Activated CD8-positive, alpha-beta memory T cell treated with anti-CD3 and anti-CD28 coated beads, Interleukin-2, amount 10 ng/mL, durations not matched to agents 7 days and 5 days (primary cell): Measurements from ENCODE around the gene GLIPR2. TPM values are rescaled to one million over a fixed set of nuclear protein-coding genes. Genes with fewer than 3 reads are reported as not detected.
A peak's percentile ranks its signal among the peaks of the same experiment; 100 is the strongest.

Experiments
- ATAC-seq: fragments of 150-1000 bp; cut with Tn5 transposase; one replicate; pipeline ENCODE4 v1.10.0; 2021; ENCODE audit warnings: moderate library complexity
- CTCF ChIA-PET: fragments of 350-600 bp; sonication (Branson Sonifier 250); formaldehyde crosslinking; loops from one replicate; lab custom pipeline; 2021; ENCODE audit warnings: antibody characterized with exemption; lab: Charles Lee
- DNase-seq: peaks from one replicate; pipeline ENCODE4 v3.0.0-alpha.2; 2020
- H3K27ac Mint-ChIP-seq: one replicate; pipeline ENCODE4 v1.8.0; 2021; ENCODE audit warnings: mild to moderate bottlenecking, mixed read lengths
- H3K27me3 Mint-ChIP-seq: one replicate; pipeline ENCODE4 v1.8.0; 2021; ENCODE audit warnings: mixed read lengths
- H3K36me3 Mint-ChIP-seq: one replicate; pipeline ENCODE4 v1.8.0; 2021; ENCODE audit warnings: mild to moderate bottlenecking, mixed read lengths
- H3K4me1 Mint-ChIP-seq: one replicate; pipeline ENCODE4 v1.8.0; 2021; ENCODE audit warnings: mixed read lengths
- H3K4me3 Mint-ChIP-seq: one replicate; pipeline ENCODE4 v1.8.0; 2021; ENCODE audit warnings: mild to moderate bottlenecking, moderate library complexity, mixed read lengths
- H3K9me3 Mint-ChIP-seq: one replicate; pipeline ENCODE4 v1.8.0; 2022; ENCODE audit warnings: low read depth, mixed read lengths
- total RNA-seq, 2 experiments: library from RNA; stranded (reverse); gene quantifications; one replicate each; pipeline ENCODE4 v1.2.3, GENCODE V29; 2021

The GLIPR2 gene
- total RNA-seq, 2 experiments from 2014 or later: 28.4 to 49.8 TPM

DNA sequence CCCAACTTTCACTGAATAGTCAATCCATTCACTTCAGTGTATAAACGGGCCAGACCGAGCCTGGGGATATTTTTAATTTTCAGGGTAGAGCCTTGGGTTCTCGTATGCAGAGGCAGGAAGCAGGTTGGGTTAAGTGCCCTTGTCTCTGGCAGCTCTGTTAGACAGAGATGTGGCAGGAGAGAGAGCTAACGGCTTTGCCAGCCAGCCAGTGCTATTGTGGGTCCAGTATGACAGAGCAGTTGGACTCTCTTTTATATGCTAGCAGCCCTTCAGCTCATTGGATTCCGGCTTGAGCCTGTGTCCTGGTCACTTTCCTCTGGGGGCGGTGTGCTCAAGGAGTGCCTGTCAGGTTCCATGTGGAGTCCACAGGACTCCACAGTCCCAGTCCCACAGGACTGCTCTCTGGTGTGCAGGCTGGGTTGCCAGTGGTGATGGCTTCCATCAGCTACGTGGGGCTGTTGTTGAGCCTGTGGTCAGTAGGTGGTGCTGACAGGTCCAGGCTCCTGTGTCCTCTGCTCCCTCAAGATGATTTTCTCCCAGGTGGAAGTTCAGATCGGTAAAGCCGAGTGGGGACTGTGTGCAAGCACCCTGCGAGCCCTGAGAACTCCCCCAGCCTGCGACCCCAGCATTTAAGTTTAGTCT lies 68.5 kb downstream of the GLIPR2 start:
- H3K27ac Mint-ChIP-seq: peak overlapping the region; percentile 35
- H3K4me1 Mint-ChIP-seq: peaks cover 53% of the 10 kb centered on the region
- DNase-seq: no peak
- no peaks in the 10 kb centered on the region for H3K27me3 Mint-ChIP-seq
- no peak overlapping the region for H3K4me3 Mint-ChIP-seq
- CTCF ChIA-PET: interaction anchor here (1.3 to 2.1 kb wide), 4 partner anchors 8 to 102 kb away, joined by 3 to 7 read pairs (median 5); partner anchors contain the start of gene CLTA
- ATAC-seq: no peak
- peaks cover 77% of the 10 kb centered on the region for H3K36me3 Mint-ChIP-seq
- no peaks in the 10 kb centered on the region for H3K9me3 Mint-ChIP-seq

DNA sequence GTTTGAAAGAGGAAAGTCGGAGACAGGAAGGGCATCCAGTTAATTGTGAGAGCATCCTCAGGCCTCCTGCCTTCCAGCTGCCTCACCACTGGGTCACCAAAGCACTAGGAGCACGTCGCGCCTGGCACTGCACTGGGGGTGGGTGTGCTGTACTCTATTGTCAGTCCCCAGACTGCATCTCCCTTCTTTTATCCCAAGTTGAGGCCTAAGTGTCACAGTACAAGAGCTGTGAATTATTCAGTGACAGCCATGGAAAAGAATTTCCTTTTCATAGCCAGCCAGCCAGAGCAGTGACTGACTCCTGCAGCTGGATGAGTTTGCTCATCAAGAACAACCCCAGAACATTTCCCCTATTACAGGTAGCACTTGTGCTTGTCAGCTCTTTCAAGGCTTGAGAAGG lies 70.5 kb downstream of the GLIPR2 start:
- H3K4me3 Mint-ChIP-seq: no peak overlapping the region
- DNase-seq (no peak), ATAC-seq (no peak)
- no peaks in the 10 kb centered on the region for H3K9me3 Mint-ChIP-seq
- CTCF ChIA-PET: interaction anchor here (0.6 to 0.9 kb wide), 3 partner anchors 13 to 104 kb away, joined by 3 read pairs; no protein-coding TSS in a partner anchor
- H3K4me1 Mint-ChIP-seq: peaks cover 57% of the 10 kb centered on the region
- H3K27ac Mint-ChIP-seq: peak overlapping the region; percentile 74
- H3K36me3 Mint-ChIP-seq: peaks cover 77% of the 10 kb centered on the region
- H3K27me3 Mint-ChIP-seq: no peaks in the 10 kb centered on the region

DNA sequence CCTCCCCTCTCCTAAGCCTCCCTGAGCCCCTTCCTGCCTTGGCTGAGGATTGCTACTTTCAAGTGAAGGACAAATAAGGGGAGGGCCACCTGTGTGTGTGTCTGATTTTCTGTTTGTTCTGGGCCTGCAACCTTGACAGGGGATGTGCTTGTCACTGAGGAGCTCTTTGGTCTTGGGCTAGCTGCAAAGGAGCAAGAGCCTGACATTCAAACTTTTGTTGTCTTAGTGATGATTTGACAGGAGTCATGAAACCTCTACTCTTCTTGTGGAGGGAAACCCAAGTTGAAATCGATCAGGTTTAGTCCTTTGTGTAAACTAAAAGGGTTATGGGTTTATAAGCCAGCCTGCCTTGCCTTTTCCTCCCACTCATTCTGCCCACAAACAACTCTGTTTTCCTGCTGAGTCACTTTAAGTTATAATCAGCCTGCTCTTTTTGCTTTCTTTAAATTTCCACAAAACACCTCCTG lies 71.0 kb downstream of the GLIPR2 start:
- Mint-ChIP-seq H3K27me3 (no peaks in the 10 kb centered on the region), H3K4me1 (peaks cover 58% of the 10 kb centered on the region), H3K4me3 (no peak overlapping the region), H3K27ac (peak overlapping the region; percentile 74), H3K36me3 (peaks cover 74% of the 10 kb centered on the region), H3K9me3 (no peaks in the 10 kb centered on the region)
- peak; percentile 50 for ATAC-seq
- CTCF ChIA-PET: interaction anchor here (0.6 to 0.9 kb wide), 5 partner anchors 14 to 104 kb away, joined by 3 read pairs; no protein-coding TSS in a partner anchor
- DNase-seq: no peak

GRCh38 chr9:36208521-36209253 lies 72.2 kb downstream of the GLIPR2 start:
- ATAC-seq (no peak), DNase-seq (no peak)
- CTCF ChIA-PET: no interaction called here
- peak overlapping the region; percentile 74 for H3K27ac Mint-ChIP-seq
- peaks cover 73% of the 10 kb centered on the region for H3K36me3 Mint-ChIP-seq
- peaks cover 68% of the 10 kb centered on the region for H3K4me1 Mint-ChIP-seq
- no peaks in the 10 kb centered on the region for H3K9me3 Mint-ChIP-seq
- no peak overlapping the region for H3K4me3 Mint-ChIP-seq
- H3K27me3 Mint-ChIP-seq: no peaks in the 10 kb centered on the region

DNA sequence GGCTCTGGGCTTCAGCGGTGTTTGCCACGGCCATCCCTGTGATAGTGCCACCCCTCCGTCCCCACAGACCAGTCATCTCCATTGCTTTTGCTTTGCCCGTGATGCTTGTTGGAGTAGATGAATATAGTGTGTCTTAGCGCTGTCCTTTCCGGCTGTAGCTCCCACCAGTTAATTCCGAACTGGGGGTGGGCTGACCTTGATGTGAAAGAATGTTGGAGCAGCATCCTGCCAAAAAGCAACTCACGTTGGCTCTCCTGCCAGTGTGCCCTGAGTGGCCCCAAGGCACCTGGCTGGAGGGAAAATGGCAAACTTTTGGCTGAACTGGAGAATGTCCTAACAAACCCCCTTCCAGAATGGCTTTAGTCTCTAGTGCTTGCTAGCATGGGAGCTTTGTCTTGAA lies 74.2 kb downstream of the GLIPR2 start:
- Mint-ChIP-seq H3K9me3 (no peaks in the 10 kb centered on the region), H3K4me1 (peaks cover 65% of the 10 kb centered on the region), H3K27ac (peak overlapping the region; percentile 3), H3K4me3 (no peak overlapping the region), H3K36me3 (peaks cover 68% of the 10 kb centered on the region), H3K27me3 (no peaks in the 10 kb centered on the region)
- CTCF ChIA-PET: interaction anchor here (1.6 kb wide), 1 partner anchor 37 kb away, joined by 4 read pairs; no protein-coding TSS in a partner anchor
- DNase-seq: no peak
- no peak for ATAC-seq

DNA sequence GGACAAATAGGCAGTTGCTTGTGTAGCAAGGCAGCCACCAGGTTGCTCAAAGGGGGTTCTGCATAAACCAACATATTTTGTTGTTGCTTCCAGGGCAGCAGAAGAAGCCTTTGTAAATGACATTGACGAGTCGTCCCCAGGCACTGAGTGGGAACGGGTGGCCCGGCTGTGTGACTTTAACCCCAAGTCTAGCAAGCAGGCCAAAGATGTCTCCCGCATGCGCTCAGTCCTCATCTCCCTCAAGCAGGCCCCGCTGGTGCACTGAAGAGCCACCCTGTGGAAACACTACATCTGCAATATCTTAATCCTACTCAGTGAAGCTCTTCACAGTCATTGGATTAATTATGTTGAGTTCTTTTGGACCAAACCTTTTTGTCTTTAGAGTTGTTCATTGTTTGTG lies 75.0 kb downstream of the GLIPR2 start:
- peaks cover 62% of the 10 kb centered on the region for H3K4me1 Mint-ChIP-seq
- no peaks in the 10 kb centered on the region for H3K9me3 Mint-ChIP-seq
- H3K27ac Mint-ChIP-seq: peak overlapping the region; percentile 24
- DNase-seq (no peak), ATAC-seq (no peak)
- H3K4me3 Mint-ChIP-seq: no peak overlapping the region
- CTCF ChIA-PET: no interaction called here
- H3K27me3 Mint-ChIP-seq: no peaks in the 10 kb centered on the region
- H3K36me3 Mint-ChIP-seq: peaks cover 67% of the 10 kb centered on the region

- ATAC-seq: no peak
- Mint-ChIP-seq H3K27ac (peak overlapping the region; percentile 4), H3K27me3 (no peaks in the 10 kb centered on the region), H3K9me3 (no peaks in the 10 kb centered on the region), H3K4me1 (peaks cover 59% of the 10 kb centered on the region), H3K4me3 (no peak overlapping the region), H3K36me3 (peaks cover 62% of the 10 kb centered on the region)
- no peak for DNase-seq
- CTCF ChIA-PET: interaction anchor here (0.9 to 1.6 kb wide), 4 partner anchors 9 to 194 kb away, joined by 3 to 4 read pairs (median 4); partner anchors contain the start of gene CLTA
These were observed 76.9 kb downstream of the GLIPR2 start for GRCh38 chr9:36213387-36213786.

Other genes starting within 250 kb of the GLIPR2 start
- not detected for gene HRCT1, start 230.5 kb upstream of the GLIPR2 start, total RNA-seq
- not detected for gene SPAAR, start 227.2 kb upstream of the GLIPR2 start, total RNA-seq
- gene OR2S2, start 178.6 kb upstream of the GLIPR2 start, total RNA-seq: not detected
- gene RECK, start 99.8 kb upstream of the GLIPR2 start, total RNA-seq: 1 to 10 TPM; 6.1 to 8.1 TPM
- gene CCIN, start 32.7 kb downstream of the GLIPR2 start, total RNA-seq: under 1 TPM in 1 of 2 experiments, not detected in 1; 0.15 TPM
- 100 to 1,000 TPM; 156 to 177 TPM for gene CLTA, start 54.2 kb downstream of the GLIPR2 start, total RNA-seq
- gene GNE, start 121.7 kb downstream of the GLIPR2 start, total RNA-seq: 10 to 100 TPM; 17.3 to 19.6 TPM